GM20431 (cell line): ENCODE measurements around the gene FLNB.

Experiments used
- in situ Hi-C: fragments of 300-500 bp; cut with MseI, MboI; formaldehyde crosslinking; loops from one replicate; pipeline ENCODE4 v1.15.0; 2020; ENCODE audit warnings: low sequenced_read_pairs; ENCODE audit not compliant: unreplicated experiment

Gene FLNB

DNA sequence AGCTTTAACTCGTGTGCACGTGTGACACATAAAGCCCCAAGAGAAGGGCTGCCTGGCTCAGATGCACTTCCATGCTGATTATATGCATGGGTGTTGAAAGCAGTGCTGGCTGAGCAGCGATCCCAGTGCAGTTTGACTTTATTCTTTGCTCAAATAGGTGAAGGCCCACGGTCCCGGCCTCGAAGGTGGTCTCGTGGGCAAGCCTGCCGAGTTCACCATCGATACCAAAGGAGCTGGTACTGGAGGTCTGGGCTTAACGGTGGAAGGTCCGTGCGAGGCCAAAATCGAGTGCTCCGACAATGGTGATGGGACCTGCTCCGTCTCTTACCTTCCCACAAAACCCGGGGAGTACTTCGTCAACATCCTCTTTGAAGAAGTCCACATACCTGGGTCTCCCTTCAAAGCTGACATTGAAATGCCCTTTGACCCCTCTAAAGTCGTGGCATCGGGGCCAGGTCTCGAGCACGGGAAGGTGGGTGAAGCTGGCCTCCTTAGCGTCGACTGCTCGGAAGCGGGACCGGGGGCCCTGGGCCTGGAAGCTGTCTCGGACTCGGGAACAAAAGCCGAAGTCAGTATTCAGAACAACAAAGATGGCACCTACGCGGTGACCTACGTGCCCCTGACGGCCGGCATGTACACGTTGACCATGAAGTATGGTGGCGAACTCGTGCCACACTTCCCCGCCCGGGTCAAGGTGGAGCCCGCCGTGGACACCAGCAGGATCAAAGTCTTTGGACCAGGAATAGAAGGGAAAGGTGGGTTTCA, 114.9 kb downstream of the FLNB start:
- in situ Hi-C loops = no loop called here

DNA sequence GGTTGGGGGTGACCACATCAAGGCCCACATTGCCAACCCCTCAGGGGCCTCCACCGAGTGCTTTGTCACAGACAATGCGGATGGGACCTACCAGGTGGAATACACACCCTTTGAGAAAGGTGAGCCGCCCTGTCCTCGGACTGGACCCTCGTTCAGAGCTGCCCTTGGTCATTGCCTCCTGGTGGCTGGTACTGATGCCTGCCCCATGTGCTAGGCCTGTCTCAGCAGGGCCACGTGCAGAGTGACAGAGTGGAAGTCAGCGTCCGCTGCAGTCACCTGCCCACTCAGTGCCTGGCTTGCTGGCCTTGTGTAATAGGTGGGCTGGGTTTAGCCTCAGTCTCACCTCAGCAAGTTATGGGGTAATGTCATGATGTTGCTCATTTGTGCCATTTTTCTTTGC, 116.2 kb downstream of the FLNB start:
- in situ Hi-C loops = no loop called here

DNA sequence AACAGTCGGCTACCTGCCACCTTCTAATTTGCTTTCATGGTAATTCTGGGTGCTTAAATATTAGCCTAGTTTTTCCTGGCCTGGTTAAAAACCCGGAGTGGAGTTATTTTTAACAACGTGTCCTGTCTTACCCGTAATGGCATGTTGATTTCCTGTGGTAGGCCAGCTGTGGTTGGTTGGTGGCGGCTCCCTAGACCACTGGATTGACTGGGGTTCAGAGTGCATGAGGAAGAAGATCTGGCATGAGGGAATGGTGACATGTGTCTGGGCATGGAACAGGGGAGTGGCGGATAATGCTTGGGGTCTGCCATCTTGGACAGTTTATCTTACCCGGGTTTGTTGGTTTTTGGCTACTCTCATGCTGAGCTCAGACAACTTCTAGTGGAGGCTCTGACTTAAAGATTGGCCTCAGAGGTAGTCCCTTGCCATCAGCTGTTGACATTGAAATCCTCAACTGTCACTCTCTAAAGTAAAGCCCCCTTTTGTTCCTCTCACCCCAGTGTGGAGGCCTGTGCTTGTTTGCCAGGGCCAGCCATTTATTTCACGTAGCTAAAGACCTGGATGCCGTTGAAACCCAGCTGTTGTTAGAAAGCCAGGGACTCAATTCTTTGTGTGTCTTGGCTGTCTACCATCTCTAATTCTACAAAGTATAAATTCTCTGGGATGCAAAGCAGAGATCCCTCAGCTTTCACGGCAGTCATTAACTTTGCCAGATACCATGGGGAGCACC, 121.0 kb downstream of the FLNB start:
- in situ Hi-C loops = no loop called here

DNA sequence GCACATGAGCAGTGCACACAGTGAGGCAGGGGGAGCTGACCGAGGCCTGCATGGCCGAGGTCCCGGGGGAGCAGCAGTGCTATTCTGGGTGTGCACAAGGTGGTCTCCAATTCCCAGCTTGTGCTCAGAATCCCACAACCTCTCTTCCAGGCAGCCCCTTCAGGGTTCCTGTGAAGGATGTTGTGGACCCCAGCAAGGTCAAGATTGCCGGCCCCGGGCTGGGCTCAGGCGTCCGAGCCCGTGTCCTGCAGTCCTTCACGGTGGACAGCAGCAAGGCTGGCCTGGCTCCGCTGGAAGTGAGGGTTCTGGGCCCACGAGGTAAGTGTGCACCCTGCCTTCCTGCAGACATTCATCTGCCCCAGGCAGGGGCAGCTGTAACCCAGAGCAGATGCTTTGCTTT, 122.4 kb downstream of the FLNB start:
- in situ Hi-C loops = no loop called here

DNA sequence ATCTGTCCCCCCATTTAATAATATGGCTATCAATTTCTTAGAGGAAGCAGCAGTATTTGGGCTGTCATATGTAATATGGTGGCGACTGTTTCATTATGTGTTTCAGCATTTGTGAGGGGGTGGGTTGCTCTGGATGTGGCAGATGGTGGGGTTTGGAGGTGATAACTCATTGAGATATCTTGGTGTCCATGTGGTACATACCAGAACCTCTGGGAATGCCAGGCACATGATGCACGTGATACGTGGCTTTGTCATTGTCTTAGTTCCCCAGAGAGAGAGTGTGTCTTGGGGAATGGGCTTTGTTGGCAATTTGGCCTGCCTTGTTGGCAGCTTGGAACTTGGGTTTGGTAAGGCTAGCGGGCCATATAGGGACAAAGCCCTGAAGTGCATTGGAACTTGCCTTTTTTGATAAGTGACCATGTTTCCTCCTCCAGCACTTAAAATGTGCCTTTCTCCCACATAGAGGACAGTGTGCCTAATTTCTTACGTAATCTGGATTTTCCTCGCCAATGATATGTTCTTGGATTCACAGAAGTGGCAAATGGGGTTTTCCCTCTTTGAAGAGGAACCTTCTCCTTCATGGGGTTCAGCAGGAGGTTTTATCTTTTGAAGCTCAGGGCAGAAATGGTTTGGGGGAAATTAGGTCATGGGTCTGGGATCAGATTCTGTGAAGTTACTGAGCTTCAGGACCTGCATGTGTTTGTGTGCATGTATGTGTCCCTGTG, 123.0 kb downstream of the FLNB start:
- in situ Hi-C loops = no loop called here

DNA sequence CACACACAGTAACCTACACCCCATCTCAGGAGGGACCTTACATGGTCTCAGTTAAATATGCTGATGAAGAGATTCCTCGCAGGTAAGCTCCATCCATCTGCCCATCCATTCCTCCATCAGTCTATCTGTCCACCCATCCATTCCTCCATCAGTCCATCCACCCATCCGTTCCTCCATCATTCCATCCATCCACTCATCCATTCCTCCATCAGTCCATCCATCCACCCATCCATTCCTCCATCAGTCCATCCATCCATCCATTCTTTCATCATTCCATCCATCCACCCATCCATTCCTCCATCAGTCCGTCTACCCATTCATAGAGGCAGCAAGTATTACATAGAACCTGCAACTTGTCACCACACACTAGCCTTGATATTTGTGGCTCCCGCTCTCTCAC, 124.6 kb downstream of the FLNB start:
- in situ Hi-C loops = no loop called here

DNA sequence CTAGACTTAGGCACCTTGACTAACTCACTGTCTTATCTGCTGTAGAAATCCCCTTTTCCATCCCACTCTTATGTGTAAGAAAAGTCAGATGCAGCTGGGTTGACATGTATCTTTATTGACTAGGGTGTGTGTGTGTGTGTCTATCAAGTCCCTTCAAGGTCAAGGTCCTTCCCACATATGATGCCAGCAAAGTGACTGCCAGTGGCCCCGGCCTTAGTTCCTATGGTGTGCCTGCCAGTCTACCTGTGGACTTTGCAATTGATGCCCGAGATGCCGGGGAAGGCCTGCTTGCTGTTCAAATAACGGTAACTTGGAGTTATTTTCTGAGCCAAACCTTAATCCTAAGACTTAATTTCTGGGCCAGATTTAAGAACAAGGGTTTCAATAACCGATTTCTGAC, 126.2 kb downstream of the FLNB start:
- in situ Hi-C loops = no loop called here

DNA sequence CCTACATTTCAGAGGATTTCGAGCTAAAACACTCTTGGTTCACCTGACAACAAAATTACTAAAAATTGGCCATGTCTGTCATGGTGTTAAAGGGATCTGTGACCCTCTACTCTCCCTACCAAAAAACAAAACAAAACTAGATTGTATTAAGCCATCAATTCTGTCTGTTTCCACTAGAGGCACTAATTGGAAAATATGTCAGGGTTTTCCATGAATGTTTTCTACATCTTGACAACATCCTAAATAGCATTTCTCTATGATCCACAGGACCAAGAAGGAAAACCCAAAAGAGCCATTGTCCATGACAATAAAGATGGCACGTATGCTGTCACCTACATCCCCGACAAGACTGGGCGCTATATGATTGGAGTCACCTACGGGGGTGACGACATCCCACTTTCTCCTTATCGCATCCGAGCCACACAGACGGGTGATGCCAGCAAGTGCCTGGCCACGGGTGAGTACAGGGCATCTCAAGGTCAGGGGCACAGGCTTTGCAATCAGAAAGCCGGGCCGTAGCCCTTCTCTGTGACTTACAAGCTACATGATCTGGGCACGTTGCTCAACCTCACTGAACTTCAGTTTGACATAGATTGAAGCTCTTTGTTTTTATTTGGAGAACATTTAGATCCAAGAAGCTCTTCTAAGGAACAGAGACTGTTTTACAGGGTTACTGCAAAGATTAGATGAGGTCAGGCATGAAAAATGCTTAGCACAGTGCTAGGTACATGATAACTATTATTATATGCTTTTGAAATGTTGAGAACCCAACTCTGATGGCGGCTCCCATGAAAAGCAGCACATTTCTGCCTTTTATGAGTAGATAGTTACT, 127.7 kb downstream of the FLNB start:
- in situ Hi-C loops = no loop called here

DNA sequence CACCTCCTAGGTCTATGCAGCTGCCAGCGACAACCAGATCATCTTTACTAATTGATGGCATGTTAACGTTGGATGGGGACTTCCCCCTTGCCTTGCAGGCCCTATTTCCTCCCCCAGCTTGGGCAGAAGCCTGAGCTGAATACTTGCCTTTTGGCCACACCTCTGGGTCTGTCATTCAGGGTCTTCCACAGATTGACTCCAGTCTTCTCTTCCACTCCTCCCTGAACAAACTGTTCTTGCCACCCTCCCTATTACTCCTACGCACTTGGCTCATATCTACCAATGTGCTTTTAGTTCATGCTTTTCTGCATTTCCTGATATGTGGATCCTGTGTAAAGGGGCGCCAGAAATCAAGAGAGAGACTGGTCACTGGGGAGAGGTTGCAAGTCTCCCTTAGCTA, 129.1 kb downstream of the FLNB start:
- in situ Hi-C loops = no loop called here

DNA sequence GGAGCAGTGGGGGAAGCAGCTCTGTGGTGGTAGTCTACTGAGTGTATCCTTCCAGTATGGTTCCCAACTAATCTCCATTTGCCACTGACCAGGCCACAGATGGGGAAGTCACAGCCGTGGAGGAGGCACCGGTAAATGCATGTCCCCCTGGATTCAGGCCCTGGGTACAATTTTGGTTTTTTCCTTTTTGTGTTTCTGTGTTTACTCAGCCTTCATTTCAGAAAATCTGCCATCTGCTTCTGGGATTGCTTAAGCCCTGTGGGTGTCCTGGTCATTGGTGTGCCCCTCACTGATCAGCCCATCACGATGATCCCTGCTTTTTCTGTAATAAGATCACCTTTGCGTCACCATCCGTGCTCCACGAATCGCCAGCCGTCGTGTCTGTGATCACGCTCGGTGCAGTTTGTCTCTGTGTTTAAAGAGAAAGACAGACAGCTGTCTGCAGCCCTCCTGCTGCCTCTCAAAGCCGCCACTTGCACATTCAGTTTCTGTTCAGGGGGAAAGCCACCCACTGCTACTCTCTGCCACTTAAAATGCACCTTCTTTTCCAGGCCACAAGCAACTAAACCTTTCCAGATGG, 133.6 kb downstream of the FLNB start:
- in situ Hi-C loops = no loop called here

DNA sequence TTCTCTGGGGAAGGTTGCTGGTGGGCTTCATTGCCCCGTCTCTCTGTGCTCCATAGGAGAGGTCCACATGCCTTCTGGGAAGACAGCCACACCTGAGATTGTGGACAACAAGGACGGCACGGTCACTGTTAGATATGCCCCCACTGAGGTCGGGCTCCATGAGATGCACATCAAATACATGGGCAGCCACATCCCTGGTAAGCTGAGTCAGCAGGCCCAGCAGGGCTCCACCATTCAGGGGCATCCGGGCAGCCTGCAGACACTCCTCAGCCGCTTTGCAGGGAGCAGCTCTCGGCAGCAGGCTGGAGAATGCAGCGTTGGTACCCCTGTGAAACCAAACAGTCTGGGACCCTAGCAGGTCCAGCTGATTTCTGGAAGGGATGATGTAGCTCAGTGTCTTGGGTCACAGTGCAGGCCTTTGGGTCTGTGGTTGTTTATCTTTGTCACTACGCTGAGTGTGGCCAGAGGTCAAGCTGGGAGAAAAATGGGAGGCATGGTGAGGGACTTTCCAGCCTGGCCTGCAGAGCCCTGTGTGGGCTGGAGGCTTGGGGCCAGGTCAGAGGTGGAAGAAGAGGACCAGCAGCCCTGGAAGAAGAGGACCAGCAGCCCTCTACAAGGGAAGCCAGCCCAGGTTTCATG, 135.3 kb downstream of the FLNB start:
- in situ Hi-C loops = no loop called here

DNA sequence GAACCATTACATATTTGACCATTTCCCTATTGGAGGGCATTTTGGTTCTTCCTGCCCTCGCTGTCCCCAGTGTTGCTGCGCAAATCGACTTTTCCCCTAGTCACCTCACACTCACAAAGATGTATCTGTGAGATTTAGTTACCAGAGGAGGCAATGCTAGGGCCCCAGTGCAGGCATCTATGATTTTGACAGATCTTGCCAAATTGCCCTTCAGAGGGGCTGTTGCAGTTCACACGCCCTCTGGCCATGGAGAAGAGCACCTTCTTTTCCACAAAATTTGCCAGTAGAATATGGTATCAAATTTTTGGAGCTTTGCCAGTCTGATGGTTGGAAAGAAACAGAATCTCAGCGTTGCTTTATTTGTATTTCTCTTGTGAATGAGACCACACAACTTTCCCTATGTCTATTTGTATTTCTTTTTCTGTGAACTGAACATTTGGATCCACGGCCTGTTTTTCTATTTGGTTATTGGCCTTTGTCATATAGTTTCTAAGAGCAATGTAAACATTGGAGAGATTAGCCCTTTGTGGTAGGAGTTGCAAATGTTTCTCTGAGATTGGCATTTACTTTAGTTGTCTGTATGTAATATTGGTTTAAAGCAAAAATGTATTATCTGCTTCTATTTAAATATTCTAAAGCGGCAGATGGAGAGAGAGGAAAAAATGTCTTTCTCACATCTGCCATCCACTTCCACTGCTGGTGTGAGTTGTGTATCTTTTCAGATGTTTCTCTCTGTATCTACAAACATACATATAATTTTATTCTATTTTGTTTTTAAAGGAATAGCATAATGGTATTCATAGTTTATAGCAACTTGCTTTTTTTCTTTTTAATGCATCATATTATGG, 136.5 kb downstream of the FLNB start:
- in situ Hi-C loops = no loop called here

DNA sequence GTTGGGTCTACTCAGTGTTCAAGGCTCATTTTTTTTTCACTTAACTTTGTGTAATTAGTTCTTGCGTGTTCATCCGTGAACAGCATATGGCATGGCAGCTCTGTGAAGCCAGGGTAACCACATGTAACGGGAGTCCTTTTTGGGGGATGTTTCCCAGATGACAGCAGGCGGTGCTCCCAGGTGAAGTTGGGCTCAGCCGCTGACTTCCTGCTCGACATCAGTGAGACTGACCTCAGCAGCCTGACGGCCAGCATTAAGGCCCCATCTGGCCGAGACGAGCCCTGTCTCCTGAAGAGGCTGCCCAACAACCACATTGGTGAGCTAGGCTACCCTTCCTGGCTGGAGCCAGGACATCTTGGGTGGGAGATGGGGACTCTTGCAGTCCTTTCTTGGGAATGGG, 139.8 kb downstream of the FLNB start:
- in situ Hi-C loops = no loop called here

DNA sequence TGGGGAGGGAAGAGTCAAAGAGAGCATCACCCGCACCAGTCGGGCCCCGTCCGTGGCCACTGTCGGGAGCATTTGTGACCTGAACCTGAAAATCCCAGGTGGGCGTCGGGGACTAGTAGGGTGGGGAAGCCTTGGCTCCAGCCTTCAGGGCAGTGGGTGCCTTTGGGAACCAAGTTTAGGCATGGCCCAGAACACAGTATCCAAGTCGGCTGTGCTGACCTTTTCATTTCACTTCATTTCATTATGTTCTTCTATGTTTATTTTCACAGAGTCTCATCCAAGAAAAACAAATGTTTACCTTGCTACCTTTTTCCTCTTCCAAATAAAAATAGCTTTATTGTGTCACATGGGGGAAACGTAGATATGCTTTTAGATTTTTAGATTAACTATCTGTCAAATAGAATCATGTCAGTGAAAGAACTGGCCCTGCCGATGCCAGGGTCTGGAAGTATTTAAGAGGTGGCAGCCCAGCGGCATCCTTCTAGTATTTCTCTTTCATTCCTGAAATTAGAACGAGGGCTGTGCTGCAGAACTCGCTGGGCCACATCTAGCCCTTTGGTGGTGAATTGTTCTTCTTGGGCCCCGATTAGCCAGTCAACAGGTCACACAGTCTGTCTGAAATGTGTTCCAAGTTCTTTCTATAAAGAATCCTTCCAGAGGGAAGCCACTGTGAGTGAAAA, 142.0 kb downstream of the FLNB start:
- in situ Hi-C loops = no loop called here

DNA sequence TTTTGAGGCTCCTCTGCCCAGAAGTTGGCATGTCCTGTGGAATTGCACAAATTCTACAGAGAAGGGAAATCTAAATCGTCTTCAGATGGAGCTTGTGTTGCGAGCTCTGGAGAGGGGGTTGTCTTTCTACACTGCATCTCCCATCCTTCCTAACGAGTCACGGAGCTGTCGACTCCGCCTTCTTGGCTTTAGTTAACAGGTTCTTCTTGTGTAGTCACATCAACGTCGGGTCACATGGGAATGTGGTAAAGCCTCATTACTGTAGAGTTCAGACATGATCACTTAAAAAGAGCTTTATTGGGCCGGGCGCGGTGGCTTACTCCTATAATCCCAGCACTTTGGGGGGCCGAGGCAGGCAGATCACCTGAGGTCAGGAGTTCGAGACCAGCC, 142.6 kb downstream of the FLNB start:
- in situ Hi-C loops = no loop called here

DNA sequence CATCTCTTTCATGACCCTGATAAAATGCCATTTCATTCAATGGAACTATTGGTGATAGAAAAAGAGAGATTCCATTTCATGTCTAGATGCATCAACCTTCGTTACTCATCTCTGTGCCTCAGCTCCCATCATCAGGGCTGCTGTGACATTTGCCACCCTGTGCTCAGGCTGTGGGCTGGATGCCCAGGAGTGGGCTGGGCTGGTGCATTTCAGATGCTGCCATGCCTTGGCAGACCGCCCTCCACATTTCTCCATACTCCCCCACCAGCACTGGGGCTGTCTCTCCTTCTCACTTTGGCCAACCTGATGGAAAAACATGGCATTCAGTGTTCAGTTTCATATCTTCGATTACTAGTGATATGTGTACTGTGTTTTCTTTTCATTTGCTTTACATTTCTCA, 143.4 kb downstream of the FLNB start:
- in situ Hi-C loops = no loop called here

DNA sequence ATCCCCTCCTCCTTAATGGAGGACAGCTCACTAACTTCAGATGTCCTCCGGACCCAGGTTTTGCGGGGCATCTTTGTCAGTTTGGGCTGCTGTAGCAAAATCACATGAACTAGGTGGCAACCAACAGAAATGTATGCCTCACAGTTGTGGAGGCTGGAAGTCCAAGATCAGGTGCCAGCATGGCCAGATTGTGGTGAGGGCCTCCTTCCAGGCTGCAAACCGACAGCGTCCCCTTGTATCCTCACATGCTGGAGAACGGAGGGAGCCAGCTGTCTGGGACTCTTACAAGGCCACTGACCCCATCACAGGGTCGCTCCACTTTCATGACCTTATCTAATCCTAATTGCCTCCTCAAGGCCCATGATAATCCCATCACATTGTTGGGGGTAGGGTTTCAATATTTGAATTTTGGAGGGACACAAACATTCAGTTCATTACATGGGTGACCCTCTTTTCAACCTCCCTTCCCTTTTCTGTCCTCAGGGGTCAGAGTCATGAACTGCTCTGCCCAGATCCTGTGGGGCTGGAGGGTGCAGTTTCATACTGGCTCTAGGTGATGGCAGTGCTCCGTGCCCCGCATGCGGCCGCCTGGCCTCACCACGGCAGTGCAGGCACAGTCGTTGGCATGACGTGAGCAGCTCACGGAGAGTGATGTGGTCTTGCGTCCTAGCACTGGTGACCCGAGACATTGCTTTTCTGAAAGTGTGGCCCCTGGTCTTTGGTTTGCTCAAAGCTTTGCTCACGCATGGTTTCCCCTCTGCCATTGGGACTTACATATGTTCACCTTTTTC, 144.2 kb downstream of the FLNB start:
- in situ Hi-C loops = no loop called here
